Limb (tissue), 2 donors: ENCODE data around the gene SETD1B.
A peak's percentile ranks its signal among the peaks of the same experiment; 100 is the strongest.
"Not testable (repeated sequence)": the region's sequence is repeated elsewhere in the genome, so short reads cannot be mapped to it uniquely, and the experiment has no call there.

Source experiments
- DNase-seq, 2 donors: peaks; one replicate each; pipeline ENCODE4 v3.0.0-alpha.2; 2016; ENCODE audit errors: extremely low spot score in 2 of 2

SETD1B gene

DNA sequence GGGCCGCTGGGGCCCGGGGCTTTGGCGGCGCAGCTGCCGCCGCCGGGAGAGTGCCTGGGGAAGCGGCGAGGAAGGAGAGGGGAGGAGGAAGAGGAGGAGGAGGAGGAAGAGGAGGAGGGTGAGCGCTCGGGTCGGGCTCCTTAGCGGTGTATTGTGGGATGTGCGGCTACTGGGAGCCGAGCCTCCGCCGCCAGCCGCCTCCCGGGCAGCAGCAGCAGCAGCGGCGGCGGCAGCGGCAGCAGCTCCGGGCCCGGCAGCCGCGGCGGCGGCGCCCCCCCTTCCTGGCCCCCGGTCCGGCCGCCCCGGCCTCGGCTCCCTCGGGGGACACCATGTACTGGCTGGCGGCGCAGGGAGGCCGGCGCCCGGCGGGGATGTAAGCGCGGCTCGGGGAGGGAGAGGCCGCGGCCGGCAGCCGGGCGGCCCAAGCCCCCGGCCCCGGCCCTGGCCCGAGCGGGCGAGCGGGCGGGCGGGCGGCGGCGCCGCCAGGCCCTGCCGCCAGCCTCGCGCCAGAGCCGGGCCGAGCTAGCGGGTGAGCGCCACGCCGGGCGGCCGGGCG is at the start of gene SETD1B:
SETD1B (plus strand) TSS at position 149 of the 556 bp plus-strand sequence. CDS start 729 bp downstream, outside the sequence.
- peak in 1 of 2 donors; percentile 74 for DNase-seq

- DNase-seq, result no peak
Observed at GRCh38 chr12:121754836-121755235, 49.0 kb upstream of the SETD1B start.

DNA sequence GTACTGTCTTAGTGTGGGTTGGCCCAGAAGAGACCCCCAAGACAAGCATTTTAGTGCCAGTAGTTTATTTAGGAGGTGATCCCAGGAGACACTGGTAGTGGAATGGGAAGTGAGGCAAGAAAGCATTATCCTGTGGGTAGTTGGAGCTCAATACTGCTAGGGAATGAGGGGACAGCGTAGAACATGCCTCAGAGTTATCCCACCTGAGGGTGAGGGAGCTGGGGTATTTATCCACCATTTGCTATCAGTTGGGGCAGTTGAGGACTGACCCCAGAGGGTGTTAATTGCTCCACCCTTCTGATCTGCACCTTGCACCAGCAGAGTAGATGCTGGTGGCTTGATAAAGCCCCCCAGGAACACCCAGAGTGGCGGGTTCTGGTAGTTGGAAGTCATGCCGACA is 48.2 kb upstream of the SETD1B start:
- DNase-seq, result no peak

DNA sequence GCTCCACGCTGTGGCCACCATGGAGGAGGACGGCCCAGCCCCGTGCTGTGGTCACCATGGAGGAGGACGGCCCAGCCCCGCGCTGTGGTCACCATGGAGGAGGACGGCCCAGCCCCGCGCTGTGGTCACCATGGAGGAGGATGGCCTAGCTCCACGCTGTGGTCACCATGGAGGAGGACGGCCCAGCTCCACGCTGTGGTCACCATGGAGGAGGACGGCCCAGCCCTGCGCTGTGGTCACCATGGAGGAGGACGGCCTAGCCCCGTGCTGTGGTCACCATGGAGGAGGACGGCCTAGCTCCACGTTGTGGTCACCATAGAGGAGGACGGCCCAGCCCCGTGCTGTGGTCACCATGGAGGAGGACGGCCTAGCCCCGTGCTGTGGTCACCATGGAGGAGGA is 45.3 kb upstream of the SETD1B start:
- not testable (repeated sequence) for DNase-seq

DNA sequence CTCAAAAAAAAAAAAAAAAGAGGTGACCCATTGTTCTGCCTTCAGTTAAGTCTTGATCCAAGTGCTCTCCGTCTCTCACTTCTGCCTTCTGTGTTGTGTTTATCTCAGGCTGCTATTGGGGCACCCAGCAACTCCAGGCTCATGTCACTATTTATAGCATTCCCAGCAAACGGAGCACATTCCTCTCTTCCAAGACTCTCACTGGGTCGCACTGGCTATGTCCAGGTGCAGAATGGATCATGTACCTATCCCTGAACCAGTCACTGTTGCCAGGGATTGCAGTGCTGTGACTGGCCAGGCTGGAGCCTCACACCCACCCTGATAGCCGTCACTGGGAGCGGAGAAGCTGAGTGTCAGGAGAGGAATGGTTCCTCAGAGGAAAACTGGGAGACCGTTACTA is 41.5 kb upstream of the SETD1B start:
- no peak for DNase-seq

DNA sequence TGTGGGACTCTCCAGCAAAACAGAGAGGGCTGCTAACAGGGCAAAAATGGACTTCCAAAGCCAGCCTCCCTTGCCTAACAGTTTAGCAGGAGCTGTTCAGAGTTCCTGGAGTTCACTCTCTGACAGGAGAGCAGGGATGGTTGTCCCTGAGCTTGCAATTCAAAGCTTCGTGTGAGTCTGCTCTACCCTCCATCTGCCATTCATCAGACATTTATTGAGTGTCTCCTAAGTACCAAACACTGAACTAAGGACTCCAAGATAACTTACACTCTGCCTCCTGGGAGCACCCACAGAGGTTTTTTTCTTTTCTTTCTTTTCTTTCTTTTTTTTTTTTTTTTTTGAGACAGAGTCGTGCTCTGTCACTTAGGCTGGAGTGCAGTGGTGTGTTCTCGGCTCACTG is 39.0 kb upstream of the SETD1B start:
- no peak for DNase-seq

DNA sequence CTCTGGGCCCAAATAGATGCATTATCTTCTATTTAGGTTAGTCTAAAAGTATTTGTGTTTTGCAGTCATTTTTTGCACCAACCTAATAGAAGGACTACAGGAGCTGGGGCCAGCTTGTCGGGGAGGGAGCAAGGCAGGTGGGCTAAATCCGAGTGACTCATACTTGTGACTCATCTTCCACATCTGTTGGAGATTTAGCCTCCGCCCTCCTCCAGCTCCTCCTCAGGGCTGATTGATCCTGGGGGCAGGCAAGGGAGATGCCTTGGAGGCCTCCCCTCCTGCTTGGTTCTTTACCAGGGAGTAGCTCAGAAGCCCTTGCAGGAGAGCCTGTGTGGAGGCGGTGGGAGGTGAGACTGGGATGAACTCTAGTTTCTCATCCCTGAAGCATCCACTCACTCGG is 38.2 kb upstream of the SETD1B start:
- no peak for DNase-seq

GRCh38 chr12:121766290-121767039 is 37.3 kb upstream of the SETD1B start:
- no peak for DNase-seq

- peak in 1 of 2 donors; percentile 54 for DNase-seq
Observed at GRCh38 chr12:121767525-121768016, 36.2 kb upstream of the SETD1B start.

GRCh38 chr12:121769297-121769830 is 34.4 kb upstream of the SETD1B start:
- no peak for DNase-seq

- no peak for DNase-seq
Observed at GRCh38 chr12:121769831-121770301, 33.9 kb upstream of the SETD1B start.

DNA sequence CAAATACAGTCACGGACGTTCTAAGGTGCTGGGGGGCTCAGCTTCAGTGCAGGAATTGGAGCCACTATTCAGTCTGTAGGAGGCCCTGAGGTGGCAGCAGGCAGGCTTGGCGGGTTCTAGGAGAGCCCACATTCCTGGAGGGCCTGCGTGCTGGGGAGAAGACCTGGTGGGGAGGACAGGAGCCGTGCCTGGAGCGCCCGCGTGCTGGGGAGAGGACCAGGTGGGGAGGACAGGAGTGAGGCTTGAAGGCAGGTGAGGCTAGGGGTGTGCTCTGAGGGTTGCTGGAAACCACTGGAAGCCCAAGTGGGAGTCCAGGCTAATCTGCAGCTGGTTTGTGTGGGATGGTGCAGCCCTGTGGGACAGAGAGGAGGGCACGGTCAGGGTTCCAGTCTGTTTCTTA is 33.4 kb upstream of the SETD1B start:
- DNase-seq, result no peak

DNA sequence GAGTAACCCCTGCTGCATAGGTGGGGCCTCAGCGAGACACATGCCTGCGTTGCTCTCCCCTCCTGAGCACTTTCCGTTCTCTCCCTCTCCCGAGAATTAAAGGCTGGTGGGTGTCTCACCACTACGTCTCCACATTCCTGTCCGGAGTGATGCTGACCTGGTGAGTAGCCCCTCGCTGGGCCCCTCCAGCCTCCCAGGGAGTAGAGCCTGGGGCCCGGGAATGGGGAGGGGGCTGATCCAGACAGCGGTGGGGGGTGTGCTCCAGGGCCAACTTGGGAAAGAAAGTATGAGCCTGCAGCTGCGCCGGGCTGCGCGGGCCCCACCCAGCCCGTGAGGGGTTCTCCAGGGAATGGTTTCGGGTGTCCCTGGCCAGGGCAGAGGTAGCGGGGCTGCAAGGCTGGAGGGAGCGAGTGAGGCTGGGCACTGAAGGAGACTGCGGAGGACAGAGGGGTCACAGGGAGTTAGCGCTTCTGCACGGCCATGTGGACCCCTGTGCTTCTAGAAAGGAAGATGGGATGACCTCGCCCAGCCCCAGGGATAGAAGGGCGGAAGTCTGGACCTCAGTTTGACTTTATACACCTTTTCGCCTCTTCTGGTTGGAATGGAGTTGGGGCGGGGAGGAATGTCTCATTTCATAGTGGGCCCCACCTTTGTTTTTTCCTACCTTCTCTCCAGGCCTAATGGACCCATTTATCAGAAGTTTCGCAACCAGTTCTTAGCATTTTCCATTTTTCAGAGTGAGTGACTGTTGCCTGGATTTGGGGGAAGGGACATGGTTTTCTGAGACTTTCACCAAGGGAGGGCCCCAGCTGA is 32.8 kb upstream of the SETD1B start:
- DNase-seq, result peak in 1 of 2 donors; percentile 52

DNA sequence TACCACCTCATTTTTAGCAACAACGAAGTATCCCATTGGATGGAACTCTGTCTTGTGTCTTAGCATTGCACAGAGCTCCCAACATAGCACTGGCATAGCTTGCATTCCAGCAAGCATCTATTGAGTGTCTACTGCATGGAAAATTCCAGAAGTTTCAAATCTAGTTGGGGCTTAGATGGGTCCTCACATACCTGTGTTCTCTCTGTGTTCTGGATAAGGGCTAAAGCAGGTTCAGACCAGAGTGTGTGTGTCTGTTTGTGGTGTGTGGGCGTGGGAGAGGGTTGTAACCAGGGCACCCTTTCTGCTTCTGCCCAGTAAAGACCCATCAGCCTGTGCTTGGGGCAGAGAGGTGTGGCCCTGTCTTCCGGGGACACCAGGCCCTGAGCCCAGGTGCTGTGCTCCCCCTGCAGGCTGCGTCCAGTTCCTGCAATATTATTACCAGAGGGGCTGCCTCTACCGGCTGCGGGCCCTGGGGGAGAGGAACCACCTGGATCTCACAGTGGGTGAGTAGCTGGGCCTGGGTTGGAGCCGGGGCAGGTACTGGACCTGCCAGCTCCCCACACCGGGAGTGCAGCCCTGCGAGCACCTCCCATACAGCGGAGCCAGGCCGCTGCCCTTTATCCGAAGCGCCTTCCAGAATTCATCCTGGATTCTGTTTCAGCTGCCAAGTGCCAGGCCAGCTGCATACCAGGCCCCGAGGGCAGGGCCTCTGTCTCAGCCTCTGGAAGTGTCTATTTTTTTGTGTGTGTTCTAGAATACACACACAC is 30.6 kb upstream of the SETD1B start:
- DNase-seq, result peak in 1 of 2 donors; percentile 70

DNA sequence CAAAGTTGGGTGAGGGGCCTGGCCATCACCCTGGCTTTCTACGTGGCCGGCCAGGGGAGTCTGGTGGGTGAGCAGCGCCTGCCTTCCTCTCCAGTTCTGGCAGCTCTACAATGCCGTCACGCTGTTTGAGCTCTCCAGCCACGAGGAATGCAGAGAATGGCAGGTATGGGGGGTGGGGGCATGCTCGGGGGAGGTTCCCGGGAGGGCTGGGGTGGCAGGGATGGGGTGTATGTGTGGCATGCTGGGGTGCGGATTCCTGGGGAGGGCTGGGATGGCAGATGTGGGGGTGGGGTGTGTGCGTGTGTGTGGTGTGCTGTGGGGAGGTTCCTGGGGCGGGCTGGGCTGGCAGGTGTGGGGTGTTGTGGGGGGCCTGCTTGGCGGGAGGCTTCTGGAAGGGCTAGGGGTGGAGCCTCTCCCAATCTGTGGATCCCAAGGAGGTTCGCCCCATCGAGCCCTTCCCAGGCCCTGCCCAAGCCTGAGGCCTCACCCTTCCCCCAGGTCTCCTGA is 28.8 kb upstream of the SETD1B start:
- DNase-seq, result no peak

GRCh38 chr12:121775501-121775900 is 28.3 kb upstream of the SETD1B start:
- no peak for DNase-seq

DNA sequence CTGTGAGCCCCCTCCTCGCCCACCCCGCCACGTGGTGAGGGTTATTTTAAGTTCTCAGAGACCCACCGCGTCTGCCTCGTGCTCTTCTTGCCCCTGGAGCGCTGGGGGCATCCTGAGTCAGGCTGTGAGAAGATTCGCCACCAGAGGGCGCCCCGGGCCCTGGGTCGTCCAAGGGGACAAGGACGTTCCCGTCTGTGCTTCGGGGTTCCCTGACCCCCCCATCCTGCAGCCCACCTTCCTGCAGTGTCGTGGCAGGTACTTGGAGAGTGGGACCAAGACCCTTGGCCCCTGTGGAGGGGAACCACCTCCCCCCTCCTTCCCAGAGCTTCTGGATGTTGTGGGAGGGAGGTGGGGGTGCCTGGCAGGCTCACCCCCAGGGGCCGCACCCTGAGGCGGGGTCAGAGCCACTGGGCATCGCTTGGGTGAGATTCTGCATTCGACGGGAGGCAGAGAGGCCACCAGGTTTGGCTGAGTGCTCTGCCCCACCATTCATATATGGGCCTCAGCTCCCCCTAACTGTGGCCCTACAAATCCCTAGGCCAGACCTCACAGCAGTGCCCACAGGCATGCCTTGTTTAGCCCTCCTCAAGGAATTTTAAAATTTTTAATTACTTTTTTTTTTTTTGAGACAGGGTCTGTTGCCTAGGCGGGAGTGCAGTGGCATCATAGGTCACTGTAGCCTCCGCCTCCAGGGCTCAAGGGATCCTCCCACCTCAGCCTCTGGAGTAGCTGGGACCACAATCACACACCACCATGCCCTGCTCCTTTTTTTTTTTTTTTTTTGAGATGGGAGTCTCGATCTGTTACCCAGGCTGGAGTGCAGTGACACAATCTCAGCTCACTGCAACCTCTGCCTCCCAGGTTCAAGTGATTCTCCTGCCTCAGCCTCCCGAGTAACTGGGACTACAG is 27.4 kb upstream of the SETD1B start:
- peak in 1 of 2 donors; percentile 80 for DNase-seq

GRCh38 chr12:121778567-121779421 is 25.0 kb upstream of the SETD1B start:
- DNase-seq, result no peak

- DNase-seq, result no peak
Observed at GRCh38 chr12:121779422-121779895, 24.4 kb upstream of the SETD1B start.
